Activated CD8-positive, alpha-beta memory T cell treated with anti-CD3 and anti-CD28 coated beads, Interleukin-2, amount 10 ng/mL, durations not matched to agents 7 days and 5 days (primary cell): ENCODE data around the gene STAU1. TPM values are rescaled to one million over a fixed set of nuclear protein-coding genes. Genes with fewer than 3 reads are reported as not detected.
"Not testable (repeated sequence)": the region's sequence is repeated elsewhere in the genome, so short reads cannot be mapped to it uniquely, and the experiment has no call there.

ENCODE experiments used
- ATAC-seq: fragments of 150-1000 bp; cut with Tn5 transposase; one replicate; pipeline ENCODE4 v1.10.0; 2021; ENCODE audit warnings: moderate library complexity
- CTCF ChIA-PET: fragments of 350-600 bp; sonication (Branson Sonifier 250); formaldehyde crosslinking; loops from one replicate; lab custom pipeline; 2021; ENCODE audit warnings: antibody characterized with exemption; lab: Charles Lee
- DNase-seq: peaks from one replicate; pipeline ENCODE4 v3.0.0-alpha.2; 2020
- H3K27ac Mint-ChIP-seq: one replicate; pipeline ENCODE4 v1.8.0; 2021; ENCODE audit warnings: mild to moderate bottlenecking, mixed read lengths
- H3K27me3 Mint-ChIP-seq: one replicate; pipeline ENCODE4 v1.8.0; 2021; ENCODE audit warnings: mixed read lengths
- H3K36me3 Mint-ChIP-seq: one replicate; pipeline ENCODE4 v1.8.0; 2021; ENCODE audit warnings: mild to moderate bottlenecking, mixed read lengths
- H3K4me1 Mint-ChIP-seq: one replicate; pipeline ENCODE4 v1.8.0; 2021; ENCODE audit warnings: mixed read lengths
- H3K4me3 Mint-ChIP-seq: one replicate; pipeline ENCODE4 v1.8.0; 2021; ENCODE audit warnings: mild to moderate bottlenecking, moderate library complexity, mixed read lengths
- H3K9me3 Mint-ChIP-seq: one replicate; pipeline ENCODE4 v1.8.0; 2022; ENCODE audit warnings: low read depth, mixed read lengths
- total RNA-seq, 2 experiments: library from RNA; stranded (reverse); gene quantifications; one replicate each; pipeline ENCODE4 v1.2.3, GENCODE V29; 2021

The STAU1 gene
- total RNA-seq, 2 experiments from 2014 or later: 56.2 to 66.8 TPM

DNA sequence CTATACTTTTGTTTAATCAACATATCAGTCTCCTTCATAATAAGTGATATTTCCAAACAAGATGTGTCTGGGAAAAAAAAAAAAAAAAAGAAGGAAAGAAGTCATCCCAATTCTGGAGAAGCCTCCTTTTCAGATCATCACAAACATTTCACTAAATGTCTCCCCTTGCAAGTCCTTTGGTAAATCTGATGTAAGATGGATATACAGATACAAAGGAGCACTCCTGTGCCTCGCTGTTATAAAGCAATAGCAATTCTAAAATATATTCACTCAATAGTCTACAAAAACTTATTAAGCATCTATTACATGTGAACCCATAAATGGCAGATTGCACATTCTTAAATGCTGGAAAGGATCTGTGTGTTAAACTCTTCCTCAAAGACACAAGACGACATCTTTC lies 17.4 kb downstream of the STAU1 start:
- H3K36me3 Mint-ChIP-seq: peaks cover 32% of the 10 kb centered on the region
- CTCF ChIA-PET: no interaction called here
- no peaks in the 10 kb centered on the region for H3K27me3 Mint-ChIP-seq

DNA sequence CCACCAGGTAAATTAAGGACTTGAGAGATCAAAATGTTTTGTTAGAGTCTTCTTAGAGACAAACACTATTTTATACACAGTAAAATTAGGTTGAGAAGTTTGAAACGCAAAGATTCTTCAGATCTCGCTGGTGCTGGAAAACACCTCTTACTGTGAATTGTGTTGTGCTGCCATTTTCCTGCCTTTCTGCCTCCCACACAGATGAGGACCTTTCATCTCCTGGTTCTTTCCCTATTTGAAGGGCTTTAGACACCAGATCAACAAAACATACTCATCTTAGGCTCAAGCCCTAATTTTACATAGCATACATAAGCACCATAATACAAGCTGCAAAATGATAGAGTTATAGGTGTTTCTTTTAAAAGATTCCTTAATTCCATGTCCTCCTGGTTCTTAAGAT lies 18.6 kb downstream of the STAU1 start:
- ATAC-seq (no peak), DNase-seq (no peak)
- peaks cover 60% of the 10 kb centered on the region for H3K4me1 Mint-ChIP-seq
- peaks cover 34% of the 10 kb centered on the region for H3K36me3 Mint-ChIP-seq
- peak overlapping the region; percentile 42 for H3K27ac Mint-ChIP-seq
- no peaks in the 10 kb centered on the region for H3K9me3 Mint-ChIP-seq
- no peaks in the 10 kb centered on the region for H3K27me3 Mint-ChIP-seq
- no peak overlapping the region for H3K4me3 Mint-ChIP-seq
- CTCF ChIA-PET: no interaction called here

More for the DNA sequence above, 17.4 kb downstream of the STAU1 start:
- no peak overlapping the region for H3K4me3 Mint-ChIP-seq
- peaks cover 58% of the 10 kb centered on the region for H3K4me1 Mint-ChIP-seq
- ATAC-seq (no peak), DNase-seq (no peak)
- H3K9me3 Mint-ChIP-seq: no peaks in the 10 kb centered on the region
- H3K27ac Mint-ChIP-seq: peak overlapping the region; percentile 24

DNA sequence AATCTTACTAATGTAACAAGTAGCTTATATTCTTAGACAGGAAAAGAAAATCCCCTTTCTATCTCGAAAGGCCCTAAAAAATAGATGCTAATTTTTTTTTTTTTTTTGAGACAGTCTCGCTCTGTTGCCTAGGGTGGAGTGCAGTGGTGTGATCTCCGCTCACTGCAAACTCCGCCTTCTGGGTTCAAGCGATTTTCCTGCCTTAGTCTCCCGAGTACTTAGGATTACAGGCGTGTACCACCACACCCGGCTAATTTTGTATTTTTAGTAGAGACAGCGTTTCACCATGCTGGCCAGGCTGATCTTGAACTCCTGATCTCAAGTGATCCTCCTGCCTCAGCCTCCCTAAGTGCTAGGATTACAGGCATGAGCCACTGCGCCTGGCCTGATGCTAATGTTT lies 19.3 kb downstream of the STAU1 start:
- not testable (repeated sequence) for H3K27me3 Mint-ChIP-seq, H3K4me3 Mint-ChIP-seq

DNA sequence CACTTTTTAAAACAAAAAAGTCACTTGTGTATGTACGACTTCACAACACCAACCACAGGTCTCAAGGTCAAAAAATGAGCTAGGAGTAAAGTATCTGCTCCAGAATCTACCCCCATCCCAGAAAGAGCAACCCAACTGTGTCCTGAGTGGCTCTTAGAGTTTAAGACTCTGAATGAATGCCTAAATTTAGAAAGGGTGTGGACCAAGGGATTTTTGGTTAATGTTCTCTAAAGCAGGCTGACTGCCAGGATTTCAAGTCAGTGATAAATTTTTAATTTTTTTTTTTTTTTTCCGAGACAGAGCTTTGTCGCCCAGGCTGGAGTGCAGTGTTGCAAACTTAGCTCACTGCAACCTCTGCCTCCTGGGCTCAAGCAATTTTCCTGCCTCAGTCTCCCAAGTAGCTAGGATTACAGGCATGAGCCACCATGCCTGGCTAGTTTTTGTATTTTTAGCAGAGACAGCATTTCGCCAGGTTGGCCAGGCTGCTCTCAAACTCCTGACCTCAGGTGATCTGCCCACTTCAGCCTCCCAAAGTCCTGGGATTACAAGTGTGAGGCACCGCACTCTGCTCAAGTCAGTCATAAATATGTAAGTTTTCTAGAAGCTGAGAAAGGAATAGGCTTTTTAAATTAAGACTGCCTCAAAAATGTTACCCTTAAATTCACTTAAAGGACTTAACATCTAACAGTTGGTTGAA lies 20.2 kb downstream of the STAU1 start:
- H3K4me1 Mint-ChIP-seq: peaks cover 53% of the 10 kb centered on the region
- ATAC-seq: no peak
- CTCF ChIA-PET: interaction anchor here (0.6 to 3.2 kb wide), 9 partner anchors 12 to 155 kb away, joined by 3 to 27 read pairs (median 4); partner anchors contain the start of gene DDX27

More for the DNA sequence above, 19.3 kb downstream of the STAU1 start:
- CTCF ChIA-PET: interaction anchor here (0.9 to 3.2 kb wide), 2 partner anchors 11 to 50 kb away, joined by 3 to 19 read pairs; partner anchors contain the start of gene DDX27
- H3K36me3 Mint-ChIP-seq: peaks cover 36% of the 10 kb centered on the region
- peaks cover 58% of the 10 kb centered on the region for H3K4me1 Mint-ChIP-seq
- not testable (repeated sequence) for ATAC-seq, DNase-seq, H3K9me3 Mint-ChIP-seq
- H3K27ac Mint-ChIP-seq: peak overlapping the region; percentile 46

DNA sequence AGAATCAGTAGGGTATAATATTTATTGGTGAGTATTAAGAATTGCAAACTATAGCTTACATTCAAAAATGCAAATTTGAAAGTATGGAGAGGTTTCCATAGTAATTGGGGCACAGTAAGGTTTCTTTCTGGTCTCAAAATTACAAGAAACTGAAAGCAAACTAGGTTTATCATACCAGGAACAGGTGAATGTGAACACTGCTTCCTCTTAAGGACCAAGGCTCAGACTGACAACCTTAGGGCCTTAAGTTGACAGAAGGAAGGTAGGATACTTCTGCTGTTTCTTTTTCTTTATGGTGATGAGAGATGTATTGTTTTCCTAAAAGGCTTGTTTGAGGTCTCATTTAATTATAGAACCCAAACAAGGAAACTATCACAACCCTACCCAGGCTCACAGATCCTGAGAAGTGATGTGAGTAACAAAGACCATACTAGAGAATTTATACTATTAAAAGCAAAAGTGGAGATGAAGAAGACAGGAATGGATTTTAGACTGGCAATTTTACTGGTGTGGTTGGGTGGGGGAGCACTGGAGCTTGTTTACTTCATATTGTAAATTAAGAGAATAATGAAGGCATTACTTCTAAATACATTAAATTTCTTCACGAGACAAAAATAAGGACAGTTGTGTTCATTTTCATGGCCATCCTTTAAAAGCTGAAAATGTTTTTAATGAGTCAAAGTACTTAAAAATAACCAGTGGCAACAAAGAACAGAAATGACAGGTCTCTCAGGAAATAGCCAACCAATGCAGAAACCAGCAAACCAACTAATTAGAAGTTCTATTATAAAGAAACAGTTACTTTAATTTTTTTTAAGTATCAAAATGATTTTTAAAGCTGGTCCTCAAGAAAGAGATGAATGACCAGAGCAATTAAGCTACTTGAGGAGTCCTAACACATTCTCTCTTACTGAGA lies 21.3 kb downstream of the STAU1 start:
- Mint-ChIP-seq H3K27ac (peak overlapping the region; percentile 87), H3K27me3 (no peaks in the 10 kb centered on the region), H3K36me3 (peaks cover 35% of the 10 kb centered on the region), H3K4me1 (peaks cover 49% of the 10 kb centered on the region), H3K9me3 (no peaks in the 10 kb centered on the region), H3K4me3 (peak overlapping the region; percentile 58)
- DNase-seq (no peak), ATAC-seq (peak; percentile 94)
- CTCF ChIA-PET: interaction anchor here (0.8 to 3.2 kb wide), 9 partner anchors 13 to 50 kb away, joined by 3 to 27 read pairs (median 4); no protein-coding TSS in a partner anchor

More for the DNA sequence above, 20.2 kb downstream of the STAU1 start:
- peaks cover 33% of the 10 kb centered on the region for H3K36me3 Mint-ChIP-seq
- peak overlapping the region; percentile 87 for H3K27ac Mint-ChIP-seq
- H3K27me3 Mint-ChIP-seq: no peaks in the 10 kb centered on the region
- DNase-seq: no peak
- H3K9me3 Mint-ChIP-seq: no peaks in the 10 kb centered on the region
- peak overlapping the region; percentile 58 for H3K4me3 Mint-ChIP-seq

DNA sequence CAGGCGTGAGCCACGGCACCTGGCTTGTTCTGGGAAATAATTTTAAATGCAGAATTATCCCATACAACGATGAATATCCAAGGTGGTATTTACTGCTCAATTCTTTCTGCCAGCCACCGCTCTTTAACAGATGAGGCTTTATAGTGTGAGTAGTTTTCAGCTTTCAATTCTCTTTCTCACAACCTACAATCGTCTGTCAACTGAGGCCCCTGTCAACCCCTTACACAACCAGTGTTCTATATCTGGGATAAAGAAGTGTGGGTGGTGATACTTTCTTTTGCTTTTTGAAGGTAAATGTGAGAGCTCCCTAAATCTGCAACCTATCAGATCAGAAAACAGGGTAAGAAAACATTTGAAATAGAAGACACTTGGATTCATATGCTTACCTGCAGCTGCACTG lies 22.5 kb downstream of the STAU1 start:
- peak overlapping the region; percentile 87 for H3K27ac Mint-ChIP-seq
- no peaks in the 10 kb centered on the region for H3K9me3 Mint-ChIP-seq
- peaks cover 58% of the 10 kb centered on the region for H3K4me1 Mint-ChIP-seq
- H3K27me3 Mint-ChIP-seq: no peaks in the 10 kb centered on the region
- ATAC-seq: no peak
- H3K4me3 Mint-ChIP-seq: peak overlapping the region; percentile 8
- no peak for DNase-seq
- H3K36me3 Mint-ChIP-seq: peaks cover 35% of the 10 kb centered on the region
- CTCF ChIA-PET: interaction anchor here (0.8 to 3.2 kb wide), 5 partner anchors 14 to 119 kb away, joined by 3 to 27 read pairs (median 7); no protein-coding TSS in a partner anchor

DNA sequence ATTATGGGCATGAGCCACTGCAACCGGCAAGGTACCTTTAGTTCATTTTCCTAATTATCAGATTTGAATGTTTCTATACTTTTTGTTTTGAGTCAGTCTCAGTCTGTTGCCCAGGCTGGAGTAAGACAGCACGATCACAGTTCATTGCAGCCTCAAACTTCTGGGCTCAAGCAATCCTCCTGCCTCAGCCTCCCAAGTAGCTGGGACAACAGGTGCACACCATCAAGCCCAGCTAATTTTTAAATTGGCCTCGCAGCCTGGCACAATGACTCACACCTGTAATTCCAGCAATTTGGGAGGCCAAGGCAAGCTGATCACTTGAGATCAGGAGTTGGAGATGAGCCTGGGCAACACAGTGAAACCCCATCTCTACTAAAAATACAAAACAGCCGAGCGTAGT lies 24.4 kb downstream of the STAU1 start:
- Mint-ChIP-seq H3K4me1 (peaks cover 58% of the 10 kb centered on the region), H3K27ac (no peak overlapping the region), H3K9me3 (no peaks in the 10 kb centered on the region), H3K36me3 (peaks cover 47% of the 10 kb centered on the region), H3K27me3 (no peaks in the 10 kb centered on the region), H3K4me3 (no peak overlapping the region)
- CTCF ChIA-PET: interaction anchor here (1.4 to 1.7 kb wide), 3 partner anchors 53 to 82 kb away, joined by 4 to 8 read pairs (median 5); partner anchors contain the start of gene DDX27
- ATAC-seq (no peak), DNase-seq (no peak)

DNA sequence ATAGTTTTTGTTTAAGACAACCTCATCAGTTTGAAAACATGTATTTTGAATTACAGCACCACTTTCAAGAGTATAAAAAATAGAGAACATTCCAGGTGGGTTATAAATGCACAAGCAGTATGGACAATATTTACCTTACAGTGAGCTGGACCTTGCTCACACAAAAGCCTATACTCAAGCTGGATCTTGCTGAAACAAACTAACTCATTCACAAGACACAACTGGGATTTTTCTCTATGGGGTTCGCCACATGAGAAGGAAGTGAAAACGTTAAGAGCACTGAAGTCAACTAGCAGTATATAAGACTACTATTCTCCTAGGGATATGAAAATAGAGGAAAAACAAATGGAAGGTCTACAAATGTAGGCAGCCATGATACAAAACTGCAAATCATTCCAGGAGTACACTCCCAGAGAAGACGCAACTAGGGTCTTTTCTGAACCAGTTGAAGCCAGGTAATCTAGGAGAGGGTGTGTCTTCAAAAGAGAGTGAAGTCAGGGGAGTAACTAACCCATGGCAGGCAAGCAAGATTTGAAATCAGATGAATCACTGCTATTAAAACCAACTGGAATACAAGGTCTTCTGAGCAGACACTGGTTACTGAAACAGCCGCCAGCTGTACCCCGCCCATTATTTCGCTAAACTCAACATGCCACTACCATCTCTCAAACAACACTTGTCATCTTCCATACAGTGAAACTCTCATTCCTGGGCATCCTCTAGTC lies 26.5 kb downstream of the STAU1 start:
- H3K4me3 Mint-ChIP-seq: no peak overlapping the region
- CTCF ChIA-PET: interaction anchor here (1.0 kb wide), 1 partner anchor 56 kb away, joined by 3 read pairs; no protein-coding TSS in a partner anchor
- H3K27ac Mint-ChIP-seq: no peak overlapping the region
- no peaks in the 10 kb centered on the region for H3K9me3 Mint-ChIP-seq
- H3K4me1 Mint-ChIP-seq: peaks cover 45% of the 10 kb centered on the region
- H3K27me3 Mint-ChIP-seq: no peaks in the 10 kb centered on the region
- no peak for ATAC-seq
- DNase-seq: no peak
- peaks cover 47% of the 10 kb centered on the region for H3K36me3 Mint-ChIP-seq

DNA sequence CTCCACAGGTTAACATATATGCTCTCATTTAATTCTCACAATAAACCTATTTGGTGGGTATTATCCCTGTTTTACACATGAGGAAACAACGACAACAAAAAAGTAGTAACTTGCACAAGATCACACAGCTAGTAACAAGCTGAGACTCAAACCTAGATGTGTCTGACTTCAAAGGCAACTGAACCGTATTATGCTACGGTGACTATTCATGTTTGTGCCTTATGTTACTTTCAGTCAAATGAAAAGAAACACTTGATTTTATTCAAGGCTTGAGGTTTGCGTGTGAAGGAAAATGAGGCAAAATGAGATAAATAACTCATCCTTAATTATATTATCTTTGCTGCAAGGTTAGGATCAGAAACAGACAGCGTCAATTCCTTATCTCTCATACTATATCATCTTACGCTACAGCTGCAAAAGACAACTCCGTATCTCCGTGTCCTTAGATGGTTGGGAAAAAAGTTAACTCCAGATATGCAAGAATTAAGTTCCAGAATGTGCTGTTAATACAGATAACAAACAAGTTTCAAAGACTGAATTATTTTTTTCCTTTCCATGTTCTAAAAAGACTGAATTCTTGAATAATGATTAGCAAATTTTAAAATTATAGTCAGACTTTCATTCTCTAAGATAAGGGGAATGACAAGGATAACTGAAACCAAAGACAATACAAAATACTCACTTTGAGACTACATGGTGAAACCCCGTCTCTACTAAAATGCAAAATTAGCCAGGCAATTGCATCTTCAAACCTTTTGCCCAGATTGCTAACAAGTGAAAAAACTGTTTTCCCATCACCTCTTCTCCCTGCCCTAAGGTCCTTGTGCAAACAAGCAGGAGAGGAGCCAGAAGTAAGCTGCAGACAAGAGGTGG lies 27.8 kb downstream of the STAU1 start:
- H3K36me3 Mint-ChIP-seq: peaks cover 41% of the 10 kb centered on the region
- CTCF ChIA-PET: interaction anchor here (1.2 to 1.7 kb wide), 2 partner anchors 13 to 27 kb away, joined by 5 to 7 read pairs; no protein-coding TSS in a partner anchor
- ATAC-seq: no peak
- H3K27ac Mint-ChIP-seq: peak overlapping the region; percentile 1
- no peak for DNase-seq
- peaks cover 41% of the 10 kb centered on the region for H3K4me1 Mint-ChIP-seq
- H3K27me3 Mint-ChIP-seq: no peaks in the 10 kb centered on the region
- no peak overlapping the region for H3K4me3 Mint-ChIP-seq
- H3K9me3 Mint-ChIP-seq: no peaks in the 10 kb centered on the region

DNA sequence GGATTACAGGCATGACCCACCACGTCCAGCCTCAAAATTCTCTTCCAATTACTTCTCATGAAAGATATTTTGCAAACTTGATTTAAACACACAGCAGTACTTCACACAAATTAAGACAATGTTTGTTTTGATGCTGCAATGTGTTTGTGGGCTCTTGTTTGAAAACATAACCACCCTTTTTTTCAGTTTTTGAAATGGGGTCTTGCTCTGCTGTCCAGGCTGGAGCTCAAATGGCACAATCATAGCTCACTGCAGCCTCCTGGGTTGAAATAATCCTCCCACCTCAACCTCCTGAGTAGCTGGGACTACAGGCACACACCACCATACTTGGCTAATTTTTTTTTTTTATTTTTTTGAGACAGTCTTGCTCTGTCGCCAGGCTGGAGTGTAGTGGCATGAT lies 31.0 kb downstream of the STAU1 start:
- H3K4me1 Mint-ChIP-seq: peaks cover 42% of the 10 kb centered on the region
- H3K27me3 Mint-ChIP-seq: no peaks in the 10 kb centered on the region
- CTCF ChIA-PET: no interaction called here
- H3K36me3 Mint-ChIP-seq: peaks cover 38% of the 10 kb centered on the region
- peak overlapping the region; percentile 11 for H3K27ac Mint-ChIP-seq
- no peak for ATAC-seq
- DNase-seq: no peak
- H3K4me3 Mint-ChIP-seq: no peak overlapping the region
- no peaks in the 10 kb centered on the region for H3K9me3 Mint-ChIP-seq

DNA sequence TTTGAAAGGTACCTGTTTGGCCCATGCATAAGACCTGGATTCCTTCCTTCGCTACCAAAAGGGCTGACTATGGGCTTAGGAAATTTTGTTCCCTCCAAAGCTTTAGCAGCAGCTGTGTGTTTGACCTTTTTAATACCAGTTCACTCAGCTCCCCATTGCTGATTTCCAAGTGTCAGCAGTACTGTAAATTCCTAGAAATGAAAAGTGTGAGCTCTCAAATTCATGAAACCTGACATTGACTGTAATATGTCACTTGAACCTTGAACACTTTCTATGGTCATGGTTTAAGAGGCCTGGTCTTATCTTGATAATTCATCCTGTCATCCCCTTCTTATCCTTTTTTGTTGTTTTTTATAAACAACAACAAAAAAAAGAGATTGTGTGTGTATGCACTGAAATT lies 31.7 kb downstream of the STAU1 start:
- H3K27me3 Mint-ChIP-seq: no peaks in the 10 kb centered on the region
- peaks cover 39% of the 10 kb centered on the region for H3K36me3 Mint-ChIP-seq
- ATAC-seq: peak; percentile 30
- peaks cover 36% of the 10 kb centered on the region for H3K4me1 Mint-ChIP-seq
- no peaks in the 10 kb centered on the region for H3K9me3 Mint-ChIP-seq
- DNase-seq: no peak
- H3K4me3 Mint-ChIP-seq: no peak overlapping the region
- CTCF ChIA-PET: no interaction called here
- H3K27ac Mint-ChIP-seq: peak overlapping the region; percentile 28

DNA sequence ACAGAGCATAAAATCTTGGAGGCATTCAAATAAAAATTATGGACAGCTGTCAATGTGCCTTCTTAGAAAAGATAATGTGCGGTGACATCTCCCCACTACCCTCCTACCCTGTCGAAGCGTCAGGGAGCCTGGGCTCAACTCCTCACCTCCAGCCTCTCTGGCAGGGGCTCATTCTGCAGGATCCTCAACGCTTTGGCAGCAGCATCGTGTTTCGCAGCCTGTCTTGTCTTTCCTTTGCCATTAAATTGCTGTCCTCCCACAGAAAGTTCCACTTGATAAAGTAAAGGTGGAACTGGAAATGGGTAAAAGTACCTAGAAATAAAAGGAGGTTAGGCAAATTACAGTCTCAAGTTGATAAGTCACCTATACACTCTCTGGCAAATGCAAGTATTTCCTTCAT lies 36.7 kb downstream of the STAU1 start:
- no peak for ATAC-seq
- H3K4me3 Mint-ChIP-seq: no peak overlapping the region
- peaks cover 10% of the 10 kb centered on the region for H3K4me1 Mint-ChIP-seq
- CTCF ChIA-PET: interaction anchor here (0.6 to 2.0 kb wide), 5 partner anchors 11 to 66 kb away, joined by 3 to 10 read pairs (median 4); no protein-coding TSS in a partner anchor
- H3K36me3 Mint-ChIP-seq: peaks cover 49% of the 10 kb centered on the region
- no peak for DNase-seq
- H3K9me3 Mint-ChIP-seq: no peaks in the 10 kb centered on the region
- H3K27me3 Mint-ChIP-seq: no peaks in the 10 kb centered on the region
- no peak overlapping the region for H3K27ac Mint-ChIP-seq
